Measurements from ENCODE around the gene NDE1. TPM values are rescaled to one million over a fixed set of nuclear protein-coding genes. Genes with fewer than 3 reads are reported as not detected.

Gene NDE1
- polyA plus RNA-seq, 1 donor (not counting 4 experiments of a cell fraction or from before 2014, with no cell fraction given), result 37.8 TPM

- no peaks in the 10 kb centered on the region for H4K20me1 ChIP-seq (ENCODE audit: control insufficient read depth, extremely low read depth, insufficient read depth, low read length)
- no peaks in the 10 kb centered on the region for H3K4me1 ChIP-seq (ENCODE audit: control insufficient read depth, extremely low read depth, insufficient read depth, low read length)
- no peaks in the 10 kb centered on the region for H3K27me3 ChIP-seq (ENCODE audit: control insufficient read depth, extremely low read depth, insufficient read depth, low read length)
- no peak overlapping the region for H3K4me3 ChIP-seq (ENCODE audit: control insufficient read depth in 2 of 3, extremely low read depth in 1 of 3, insufficient read depth in 2 of 3, low read depth in 1 of 3, low read length in 3 of 3)
- dilution Hi-C loops (cut with MboI; ENCODE audit: extremely low pct_ligation_motif_present, low sequenced_read_pairs), result no loop called here
- no peak overlapping the region for H3K27ac ChIP-seq (ENCODE audit: control insufficient read depth, insufficient read depth, low read length)
- no peak for DNase-seq (ENCODE audit: low read depth, low spot score)
- no peaks in the 10 kb centered on the region for H3K79me2 ChIP-seq (ENCODE audit: control insufficient read depth, insufficient read depth, low read length)
- H2AFZ ChIP-seq (ENCODE audit: control insufficient read depth, low read length), result no peak overlapping the region
- H3K4me2 ChIP-seq (ENCODE audit: control insufficient read depth, extremely low read depth, insufficient read depth, low read depth, low read length), result no peak overlapping the region
- FAIRE-seq, result no peak
- no peaks in the 10 kb centered on the region for H3K9me3 ChIP-seq (ENCODE audit: control insufficient read depth, low read depth, low read length)
- H3K9ac ChIP-seq (ENCODE audit: control insufficient read depth, extremely low read depth, insufficient read depth, low read length), result no peak overlapping the region
- no peak for TF ChIP-seq EZH2 (IDR thresholded peaks at IDR 0.05; ENCODE audit: low read length)
- TF ChIP-seq, protein P1, sequence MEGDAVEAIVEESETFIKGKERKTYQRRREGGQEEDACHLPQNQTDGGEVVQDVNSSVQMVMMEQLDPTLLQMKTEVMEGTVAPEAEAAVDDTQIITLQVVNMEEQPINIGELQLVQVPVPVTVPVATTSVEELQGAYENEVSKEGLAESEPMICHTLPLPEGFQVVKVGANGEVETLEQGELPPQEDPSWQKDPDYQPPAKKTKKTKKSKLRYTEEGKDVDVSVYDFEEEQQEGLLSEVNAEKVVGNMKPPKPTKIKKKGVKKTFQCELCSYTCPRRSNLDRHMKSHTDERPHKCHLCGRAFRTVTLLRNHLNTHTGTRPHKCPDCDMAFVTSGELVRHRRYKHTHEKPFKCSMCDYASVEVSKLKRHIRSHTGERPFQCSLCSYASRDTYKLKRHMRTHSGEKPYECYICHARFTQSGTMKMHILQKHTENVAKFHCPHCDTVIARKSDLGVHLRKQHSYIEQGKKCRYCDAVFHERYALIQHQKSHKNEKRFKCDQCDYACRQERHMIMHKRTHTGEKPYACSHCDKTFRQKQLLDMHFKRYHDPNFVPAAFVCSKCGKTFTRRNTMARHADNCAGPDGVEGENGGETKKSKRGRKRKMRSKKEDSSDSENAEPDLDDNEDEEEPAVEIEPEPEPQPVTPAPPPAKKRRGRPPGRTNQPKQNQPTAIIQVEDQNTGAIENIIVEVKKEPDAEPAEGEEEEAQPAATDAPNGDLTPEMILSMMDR (optimal IDR thresholded peaks at IDR 0.05 in 1 of 3, IDR thresholded peaks at IDR 0.05 in 1 of 3, conservative IDR thresholded peaks at IDR 0.05 in 1 of 3; ENCODE audit: extremely low read depth in 1 of 3, insufficient read depth in 2 of 3, low read length in 3 of 3), result no peak
- H3K36me3 ChIP-seq (ENCODE audit: control insufficient read depth in 2 of 2, extremely low read depth in 1 of 2, insufficient read depth in 2 of 2, low read length in 2 of 2), result no peaks in the 10 kb centered on the region
- H3K9me1 ChIP-seq (ENCODE audit: control insufficient read depth, extremely low read depth, insufficient read depth, low read length), result no peaks in the 10 kb centered on the region
Measured at GRCh38 chr16:15757630-15758251, 107.7 kb downstream of the NDE1 start.

- FAIRE-seq (no peak), DNase-seq (ENCODE audit: low read depth, low spot score) (no peak)
- dilution Hi-C loops (cut with MboI; ENCODE audit: extremely low pct_ligation_motif_present, low sequenced_read_pairs), result no loop called here
- TF ChIP-seq, protein P1 (optimal IDR thresholded peaks at IDR 0.05 in 1 of 3, IDR thresholded peaks at IDR 0.05 in 1 of 3, conservative IDR thresholded peaks at IDR 0.05 in 1 of 3; ENCODE audit: extremely low read depth in 1 of 3, insufficient read depth in 2 of 3, low read length in 3 of 3), result no peak
- no peak for TF ChIP-seq EZH2 (IDR thresholded peaks at IDR 0.05; ENCODE audit: low read length)
- no peaks in the 10 kb centered on the region for H3K9me1 ChIP-seq (ENCODE audit: control insufficient read depth, extremely low read depth, insufficient read depth, low read length)
- no peaks in the 10 kb centered on the region for H3K79me2 ChIP-seq (ENCODE audit: control insufficient read depth, insufficient read depth, low read length)
- H3K4me1 ChIP-seq (ENCODE audit: control insufficient read depth, extremely low read depth, insufficient read depth, low read length), result no peaks in the 10 kb centered on the region
- H3K9me3 ChIP-seq (ENCODE audit: control insufficient read depth, low read depth, low read length), result no peaks in the 10 kb centered on the region
- no peaks in the 10 kb centered on the region for H4K20me1 ChIP-seq (ENCODE audit: control insufficient read depth, extremely low read depth, insufficient read depth, low read length)
- no peaks in the 10 kb centered on the region for H3K36me3 ChIP-seq (ENCODE audit: control insufficient read depth in 2 of 2, extremely low read depth in 1 of 2, insufficient read depth in 2 of 2, low read length in 2 of 2)
- no peaks in the 10 kb centered on the region for H3K27me3 ChIP-seq (ENCODE audit: control insufficient read depth, extremely low read depth, insufficient read depth, low read length)
- H3K4me2 ChIP-seq (ENCODE audit: control insufficient read depth, extremely low read depth, insufficient read depth, low read depth, low read length), result no peak overlapping the region
- no peak overlapping the region for H3K4me3 ChIP-seq (ENCODE audit: control insufficient read depth in 2 of 3, extremely low read depth in 1 of 3, insufficient read depth in 2 of 3, low read depth in 1 of 3, low read length in 3 of 3)
- no peak overlapping the region for H2AFZ ChIP-seq (ENCODE audit: control insufficient read depth, low read length)
- no peak overlapping the region for H3K27ac ChIP-seq (ENCODE audit: control insufficient read depth, insufficient read depth, low read length)
- H3K9ac ChIP-seq (ENCODE audit: control insufficient read depth, extremely low read depth, insufficient read depth, low read length), result no peak overlapping the region
Measured at GRCh38 chr16:15759070-15759469, 109.0 kb downstream of the NDE1 start.

Measured in keratinocyte (primary cell).